OCI-LY3 (cell line): ENCODE measurements around the gene COQ9.

Source experiments
- H2AFZ ChIP-seq: fragments of 200-600, 300-600 bp; shearing (Covaris generic); 2 replicates; pipeline ENCODE4 v1.6.0; 2014; ENCODE audit warnings: antibody characterized with exemption, low read depth, low read length
- H3K27ac ChIP-seq: fragments of 200-600, 300-600 bp; sonication (generic); 2 replicates; pipeline ENCODE4 v1.5.1; 2014; ENCODE audit warnings: mild to moderate bottlenecking, low read length, moderate library complexity, mixed read lengths
- H3K27me3 ChIP-seq: fragments of 200-600, 300-600 bp; sonication (generic); 2 replicates; pipeline ENCODE4 v1.6.1; 2014; ENCODE audit warnings: low read depth, low read length, mixed read lengths
- H3K36me3 ChIP-seq: fragments of 200-600, 300-600 bp; sonication (generic); replicated peaks from 2 replicates; pipeline ENCODE3; 2014; ENCODE audit warnings: low read depth, low read length, mixed read lengths
- H3K4me1 ChIP-seq: fragments of 300-600, 200-600 bp; sonication (generic); 2 replicates; pipeline ENCODE4 v1.6.1; 2014; ENCODE audit warnings: low read length, mixed read lengths
- H3K4me2 ChIP-seq: fragments of 200-600, 300-600 bp; sonication (generic); 2 replicates; pipeline ENCODE4 v1.6.1; 2014; ENCODE audit warnings: low read length, mixed read lengths
- H3K4me3 ChIP-seq: fragments of 300-600, 200-600 bp; sonication (generic); 2 replicates; pipeline ENCODE4 v1.5.1; 2014; ENCODE audit warnings: antibody characterized with exemption, mild to moderate bottlenecking, low read length, moderate library complexity
- H3K79me2 ChIP-seq: fragments of 300-600, 200-600 bp; shearing (Covaris generic); 2 replicates; pipeline ENCODE4 v1.6.1; 2014; ENCODE audit warnings: mild to moderate bottlenecking, low read length, mixed read lengths
- H3K9ac ChIP-seq: fragments of 300-600, 200-600 bp; shearing (Covaris generic); 2 replicates; pipeline ENCODE4 v1.6.0; 2014; ENCODE audit warnings: mild to moderate bottlenecking, low read length, moderate library complexity
- H3K9me3 ChIP-seq: fragments of 200-600, 300-600 bp; shearing (Covaris generic); 2 replicates; pipeline ENCODE4 v1.6.1; 2014; ENCODE audit warnings: low read length, mixed read lengths; ENCODE audit not compliant: insufficient read depth
- H4K20me1 ChIP-seq: fragments of 200-600, 300-600 bp; sonication (generic); 2 replicates; pipeline ENCODE4 v1.6.1; 2016; ENCODE audit warnings: low read length, mixed read lengths; ENCODE audit not compliant: insufficient read depth
- EZH2phosphoT487 ChIP-seq: fragments of 200-600 bp; shearing (Covaris generic); IDR thresholded peaks from 2 replicates; pipeline ENCODE4 v1.6.1; 2018; ENCODE audit warnings: antibody characterized with exemption, mixed run types, low read depth
- TF ChIP-seq, protein P1 (sequence below): fragments of 200-600, 300-600 bp; sonication (generic); IDR thresholded peaks from 2 replicates; pipeline ENCODE4 v1.5.1; 2014; ENCODE audit warnings: antibody characterized with exemption, low read length, low read depth

Gene COQ9

DNA sequence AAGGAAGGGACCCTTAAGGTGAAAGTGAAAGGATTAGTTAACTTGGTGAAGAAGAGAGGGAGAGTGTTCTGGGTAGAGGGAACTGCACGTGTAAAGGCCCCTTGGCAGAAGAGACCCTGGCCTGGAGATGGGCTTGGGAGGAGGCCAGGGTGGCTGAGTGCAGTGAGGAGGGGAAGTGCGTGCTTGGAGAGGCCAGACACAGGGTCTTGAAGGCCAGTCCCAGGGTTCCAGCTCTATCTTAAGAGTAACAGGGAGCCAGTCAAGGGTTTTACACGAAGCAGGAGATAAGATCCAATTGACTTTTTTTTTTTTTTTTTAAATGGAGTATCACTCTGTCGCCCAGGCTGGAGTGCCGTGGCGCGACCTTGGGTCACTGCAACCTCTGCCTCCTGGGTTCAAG lies 54.2 kb downstream of the COQ9 start:
- Histone ChIP-seq H3K27me3 (peaks cover 33% of the 10 kb centered on the region), H3K4me2 (no peak overlapping the region), H2AFZ (no peak overlapping the region), H3K27ac (no peak overlapping the region), H3K79me2 (no peaks in the 10 kb centered on the region), H3K9me3 (no peaks in the 10 kb centered on the region), H3K4me3 (no peak overlapping the region), H3K9ac (no peak overlapping the region), H4K20me1 (no peaks in the 10 kb centered on the region), H3K4me1 (no peaks in the 10 kb centered on the region), H3K36me3 (no peaks in the 10 kb centered on the region)
- TF ChIP-seq, protein P1, sequence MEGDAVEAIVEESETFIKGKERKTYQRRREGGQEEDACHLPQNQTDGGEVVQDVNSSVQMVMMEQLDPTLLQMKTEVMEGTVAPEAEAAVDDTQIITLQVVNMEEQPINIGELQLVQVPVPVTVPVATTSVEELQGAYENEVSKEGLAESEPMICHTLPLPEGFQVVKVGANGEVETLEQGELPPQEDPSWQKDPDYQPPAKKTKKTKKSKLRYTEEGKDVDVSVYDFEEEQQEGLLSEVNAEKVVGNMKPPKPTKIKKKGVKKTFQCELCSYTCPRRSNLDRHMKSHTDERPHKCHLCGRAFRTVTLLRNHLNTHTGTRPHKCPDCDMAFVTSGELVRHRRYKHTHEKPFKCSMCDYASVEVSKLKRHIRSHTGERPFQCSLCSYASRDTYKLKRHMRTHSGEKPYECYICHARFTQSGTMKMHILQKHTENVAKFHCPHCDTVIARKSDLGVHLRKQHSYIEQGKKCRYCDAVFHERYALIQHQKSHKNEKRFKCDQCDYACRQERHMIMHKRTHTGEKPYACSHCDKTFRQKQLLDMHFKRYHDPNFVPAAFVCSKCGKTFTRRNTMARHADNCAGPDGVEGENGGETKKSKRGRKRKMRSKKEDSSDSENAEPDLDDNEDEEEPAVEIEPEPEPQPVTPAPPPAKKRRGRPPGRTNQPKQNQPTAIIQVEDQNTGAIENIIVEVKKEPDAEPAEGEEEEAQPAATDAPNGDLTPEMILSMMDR, result no peak
- no peak for TF ChIP-seq EZH2phosphoT487

DNA sequence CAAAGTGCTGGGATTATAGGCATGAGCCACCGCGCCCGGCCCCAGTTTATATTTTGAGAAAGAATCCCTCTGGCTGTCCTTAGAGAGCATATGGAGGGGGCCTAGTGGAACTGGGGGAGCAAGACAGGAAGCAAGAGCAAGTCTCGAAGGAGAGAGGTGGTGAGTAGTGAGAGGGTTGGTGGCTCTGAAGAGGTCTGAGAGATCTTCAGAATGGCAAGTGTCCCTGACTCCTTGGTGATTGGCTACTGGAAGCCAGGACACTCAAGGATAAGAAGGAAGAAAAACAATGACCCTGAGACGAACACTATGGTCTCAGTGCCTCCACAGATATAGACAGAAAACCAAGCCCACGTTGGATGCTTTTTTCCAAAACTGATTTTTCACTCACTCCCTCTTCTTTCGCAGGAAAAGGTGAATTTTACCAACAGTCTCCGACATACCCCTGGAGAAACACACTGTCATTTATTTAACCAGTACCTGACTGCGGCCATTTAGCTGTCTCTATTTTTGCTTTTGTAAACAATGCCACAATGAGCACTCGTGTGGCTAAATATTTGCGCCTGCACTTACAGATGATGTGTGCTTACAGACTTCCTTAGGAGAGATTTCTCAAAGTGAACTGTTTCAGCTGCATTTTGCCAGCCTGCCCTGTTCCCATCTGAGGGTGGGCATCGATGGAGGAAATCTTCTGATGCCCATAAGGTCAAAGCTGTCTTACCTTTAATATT lies 54.9 kb downstream of the COQ9 start:
- peaks cover 40% of the 10 kb centered on the region for H3K27me3 ChIP-seq

DNA sequence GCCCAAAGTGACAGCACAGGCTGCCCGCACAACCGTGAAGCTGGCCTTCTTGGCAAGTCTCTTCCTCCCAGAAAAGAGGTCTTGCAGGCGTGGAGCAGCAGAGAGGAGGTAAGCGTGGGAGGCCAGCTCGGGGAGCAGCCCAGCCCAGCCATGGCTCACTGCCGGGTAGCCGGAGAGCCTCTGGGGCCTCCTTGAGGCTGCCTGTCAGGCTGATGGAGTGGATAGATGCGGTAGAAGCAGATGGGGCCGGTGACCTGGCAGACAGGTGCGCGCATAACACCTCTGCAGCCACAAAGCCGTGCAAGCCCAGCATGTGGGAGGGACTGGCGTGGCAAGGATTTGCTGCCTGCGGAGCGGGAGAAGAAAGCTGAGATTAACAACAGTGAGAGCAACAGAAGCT lies 56.1 kb downstream of the COQ9 start:
- H4K20me1 ChIP-seq, result no peaks in the 10 kb centered on the region
- H3K27me3 ChIP-seq, result peaks cover 51% of the 10 kb centered on the region
- H2AFZ ChIP-seq, result no peak overlapping the region
- H3K79me2 ChIP-seq, result no peaks in the 10 kb centered on the region
- no peak for TF ChIP-seq EZH2phosphoT487
- TF ChIP-seq, protein P1, result no peak
- H3K36me3 ChIP-seq, result no peaks in the 10 kb centered on the region
- H3K9me3 ChIP-seq, result no peaks in the 10 kb centered on the region
- H3K4me3 ChIP-seq, result no peak overlapping the region
- H3K4me2 ChIP-seq, result no peak overlapping the region
- H3K9ac ChIP-seq, result no peak overlapping the region
- H3K4me1 ChIP-seq, result no peaks in the 10 kb centered on the region
- no peak overlapping the region for H3K27ac ChIP-seq

More for the DNA sequence above, 54.9 kb downstream of the COQ9 start:
- Histone ChIP-seq H3K27ac (no peak overlapping the region), H3K79me2 (no peaks in the 10 kb centered on the region), H4K20me1 (no peaks in the 10 kb centered on the region), H2AFZ (no peak overlapping the region), H3K9ac (no peak overlapping the region), H3K4me3 (no peak overlapping the region), H3K4me1 (no peaks in the 10 kb centered on the region), H3K4me2 (no peak overlapping the region), H3K36me3 (no peaks in the 10 kb centered on the region), H3K9me3 (no peaks in the 10 kb centered on the region)
- TF ChIP-seq EZH2phosphoT487, result no peak
- TF ChIP-seq, protein P1, result no peak

DNA sequence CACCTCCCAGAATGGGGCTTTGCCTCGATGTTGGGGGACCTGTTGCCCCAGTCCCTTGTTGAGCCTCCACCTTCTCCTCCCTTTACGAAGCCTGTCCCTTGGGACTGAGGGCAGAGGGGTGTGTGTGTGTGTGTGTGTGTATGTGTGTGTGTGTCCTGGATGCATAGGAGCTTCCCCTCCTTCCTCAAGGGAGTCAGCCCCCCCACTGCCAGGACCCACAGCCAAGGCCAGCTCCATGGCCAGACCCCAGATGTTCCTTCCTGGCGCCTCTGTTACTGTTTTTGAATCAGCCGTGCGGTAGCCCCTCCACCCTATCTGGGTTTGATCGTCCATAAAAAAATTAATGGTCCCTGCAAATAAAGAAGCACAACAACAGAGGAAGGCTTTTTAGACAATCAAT lies 56.7 kb downstream of the COQ9 start:
- no peak overlapping the region for H3K4me2 ChIP-seq
- H3K9me3 ChIP-seq, result no peaks in the 10 kb centered on the region
- H3K36me3 ChIP-seq, result no peaks in the 10 kb centered on the region
- no peak overlapping the region for H3K27ac ChIP-seq
- no peaks in the 10 kb centered on the region for H3K4me1 ChIP-seq
- no peak overlapping the region for H3K4me3 ChIP-seq
- peaks cover 54% of the 10 kb centered on the region for H3K27me3 ChIP-seq
- H4K20me1 ChIP-seq, result no peaks in the 10 kb centered on the region
- no peak overlapping the region for H3K9ac ChIP-seq
- no peaks in the 10 kb centered on the region for H3K79me2 ChIP-seq
- TF ChIP-seq, protein P1, result no peak
- no peak overlapping the region for H2AFZ ChIP-seq
